Right lobe of liver (tissue), 6 donors: ENCODE results near the gene VSX1. TPM values are rescaled to one million over a fixed set of nuclear protein-coding genes. Genes with fewer than 3 reads are reported as not detected.

Source experiments
- ATAC-seq, 4 donors: fragments of 200-7000 bp; cut with Tn5 transposase; one replicate each; pipeline ENCODE4 v1.9.1; 2020; ENCODE audit warnings: mild to moderate bottlenecking in 4 of 4, moderate library complexity in 4 of 4
- DNase-seq, 3 donors: peaks; one replicate each; pipeline ENCODE4 v3.0.0-alpha.2; 2020
- H3K27ac ChIP-seq, 3 donors: fragments of 200-600 bp; one replicate each; pipeline ENCODE4 v1.8.0; 2022
- H3K27me3 ChIP-seq, 2 donors: fragments of 200-600 bp; one replicate each; pipeline ENCODE4 v1.8.0; 2022
- H3K36me3 ChIP-seq, 4 donors: fragments of 200-600 bp; sonication (generic) in 1 of 4; one replicate each; pipeline versions ENCODE4 v1.5.1 to v1.8.0; 2017 to 2022; ENCODE audit warnings: control low read depth in 1 of 4
- H3K4me1 ChIP-seq, 4 donors: fragments of 200-600 bp; sonication (generic) in 1 of 4; one replicate each; pipeline versions ENCODE4 v1.5.1 to v1.8.0; 2017 to 2022; ENCODE audit warnings: control low read depth in 1 of 4
- H3K4me3 ChIP-seq, 3 donors: fragments of 200-600 bp; one replicate each; pipeline ENCODE4 v1.8.0; 2022
- H3K9me3 ChIP-seq, 4 donors: fragments of 200-600 bp; sonication (generic) in 1 of 4; one replicate each; pipeline versions ENCODE4 v1.5.1 to v1.8.0; 2017 to 2022; ENCODE audit warnings: control low read depth in 1 of 4
- POLR2A ChIP-seq: fragments of 450-650 bp; IDR thresholded peaks from one replicate; pipeline ENCODE4 v1.6.1; 2017; ENCODE audit warnings: antibody characterized with exemption, mild to moderate bottlenecking
- WGBS: methylation state at CpG from one replicate; pipeline ENCODE4 v1.1.6; 2018; ENCODE audit warnings: low coverage, low lambda C conversion rate; ENCODE audit not compliant: insufficient coverage; ENCODE audit errors: missing lambda C conversion rate; 5-methylcytosine and 5-hydroxymethylcytosine counted together
- intact Hi-C, 2 donors: fragments of 100-400 bp; cut with DNase I; formaldehyde crosslinking; loops; one replicate each; pipeline versions ENCODE4 v1.11.2 to v1.14.1; 2022
- total RNA-seq, 6 experiments: library from RNA; depleted of rRNA in 2 of 6; stranded (reverse); fragments of >200 nt in 2 of 6; fragmentation: NEBNext Ultra II Directional in 3 of 6; extraction: Animal tissue kit (Norgen Biotek cat#: 25700) in 3 of 6; gene quantifications; one replicate each; pipeline versions ENCODE4 v1.1.0 to v1.2.4, GENCODE V29; 2016 to 2023
- TF ChIP-seq, protein P1 (sequence below), 4 donors: fragments of 200-600 bp in 3 of 4; fragments of 450-650 bp in 1 of 4; IDR thresholded peaks; one replicate each; pipeline versions ENCODE4 v1.5.1 to v1.8.0; 2016 to 2022; ENCODE audit warnings: antibody characterized with exemption in 4 of 4, mild to moderate bottlenecking in 2 of 4
- donor health status: DM: no; HTN: yes; CAD: no.
- donor health status: DM: no; HTN: no; CAD: no.
- donor health status: DM: no; HTN: no; CAD: no.
- donor health status: DM: no; HTN: yes; CAD: no.
- donor health status: DM: no; HTN: yes; CAD: no.

Gene VSX1
- total RNA-seq, 6 experiments from 2014 or later = 0.25 to 0.73 TPM; not detected in 4

DNA sequence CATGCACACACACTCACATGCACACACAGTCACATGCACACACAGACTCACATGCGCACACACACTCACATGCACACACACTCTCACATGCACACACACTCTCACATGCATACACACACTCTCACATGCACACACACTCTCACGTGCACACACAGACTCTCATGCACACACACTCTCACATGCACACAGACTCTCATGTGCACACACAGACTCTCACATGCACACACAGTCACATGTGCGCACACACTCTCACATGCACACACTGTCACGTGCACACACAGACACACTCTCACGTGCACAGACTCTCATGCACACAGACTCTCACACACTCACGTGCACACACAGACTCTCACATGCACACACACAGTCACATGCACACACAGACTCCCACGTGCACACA lies 36.6 kb upstream of the VSX1 start:
- TF ChIP-seq POLR2A = no peak
- TF ChIP-seq, protein P1, sequence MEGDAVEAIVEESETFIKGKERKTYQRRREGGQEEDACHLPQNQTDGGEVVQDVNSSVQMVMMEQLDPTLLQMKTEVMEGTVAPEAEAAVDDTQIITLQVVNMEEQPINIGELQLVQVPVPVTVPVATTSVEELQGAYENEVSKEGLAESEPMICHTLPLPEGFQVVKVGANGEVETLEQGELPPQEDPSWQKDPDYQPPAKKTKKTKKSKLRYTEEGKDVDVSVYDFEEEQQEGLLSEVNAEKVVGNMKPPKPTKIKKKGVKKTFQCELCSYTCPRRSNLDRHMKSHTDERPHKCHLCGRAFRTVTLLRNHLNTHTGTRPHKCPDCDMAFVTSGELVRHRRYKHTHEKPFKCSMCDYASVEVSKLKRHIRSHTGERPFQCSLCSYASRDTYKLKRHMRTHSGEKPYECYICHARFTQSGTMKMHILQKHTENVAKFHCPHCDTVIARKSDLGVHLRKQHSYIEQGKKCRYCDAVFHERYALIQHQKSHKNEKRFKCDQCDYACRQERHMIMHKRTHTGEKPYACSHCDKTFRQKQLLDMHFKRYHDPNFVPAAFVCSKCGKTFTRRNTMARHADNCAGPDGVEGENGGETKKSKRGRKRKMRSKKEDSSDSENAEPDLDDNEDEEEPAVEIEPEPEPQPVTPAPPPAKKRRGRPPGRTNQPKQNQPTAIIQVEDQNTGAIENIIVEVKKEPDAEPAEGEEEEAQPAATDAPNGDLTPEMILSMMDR (IDR thresholded peaks at IDR 0.05) = no peak
- Histone ChIP-seq H3K36me3 (no peaks in the 10 kb centered on the region), H3K27ac (no peak overlapping the region), H3K4me3 (no peak overlapping the region), H3K9me3 (no peaks in the 10 kb centered on the region), H3K4me1 (peaks cover 0 to 9% (median under 1%) of the 10 kb centered on the region in 4 donors), H3K27me3 (no peaks in the 10 kb centered on the region)
- DNase-seq (no peak), ATAC-seq (no peak)
- intact Hi-C loops = no loop called here
- WGBS = 77% methylated on average over 7 of the region's 7 CpGs

DNA sequence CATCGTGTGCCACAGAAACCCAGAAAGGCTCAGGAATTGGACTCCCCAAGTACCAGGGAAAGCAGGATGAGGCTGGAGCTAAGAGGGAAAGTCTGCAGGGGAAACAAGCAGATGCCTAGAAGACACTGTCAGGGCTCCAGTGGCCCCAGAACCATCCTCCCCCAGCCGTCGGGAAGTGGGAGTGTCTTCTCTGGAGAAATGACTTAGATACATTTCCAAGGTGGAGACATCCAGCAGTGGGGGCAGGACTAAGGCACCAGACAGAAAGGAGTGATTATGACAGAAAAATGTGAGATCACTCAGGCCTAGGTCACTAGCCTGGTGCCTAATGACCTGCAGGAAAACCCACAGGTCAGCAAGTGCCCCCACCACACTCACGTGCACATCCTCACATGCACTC lies 36.0 kb upstream of the VSX1 start:
- intact Hi-C loops = no loop called here
- Histone ChIP-seq H3K9me3 (no peaks in the 10 kb centered on the region), H3K4me1 (peaks cover 0 to 9% (median under 1%) of the 10 kb centered on the region in 4 donors), H3K27me3 (no peaks in the 10 kb centered on the region), H3K27ac (no peak overlapping the region), H3K4me3 (no peak overlapping the region), H3K36me3 (no peaks in the 10 kb centered on the region)
- ATAC-seq = no peak
- 50% methylated on average over 1 of the region's 4 CpGs for WGBS
- DNase-seq = no peak
- TF ChIP-seq, protein P1 (IDR thresholded peaks at IDR 0.05) = no peak
- no peak for TF ChIP-seq POLR2A

DNA sequence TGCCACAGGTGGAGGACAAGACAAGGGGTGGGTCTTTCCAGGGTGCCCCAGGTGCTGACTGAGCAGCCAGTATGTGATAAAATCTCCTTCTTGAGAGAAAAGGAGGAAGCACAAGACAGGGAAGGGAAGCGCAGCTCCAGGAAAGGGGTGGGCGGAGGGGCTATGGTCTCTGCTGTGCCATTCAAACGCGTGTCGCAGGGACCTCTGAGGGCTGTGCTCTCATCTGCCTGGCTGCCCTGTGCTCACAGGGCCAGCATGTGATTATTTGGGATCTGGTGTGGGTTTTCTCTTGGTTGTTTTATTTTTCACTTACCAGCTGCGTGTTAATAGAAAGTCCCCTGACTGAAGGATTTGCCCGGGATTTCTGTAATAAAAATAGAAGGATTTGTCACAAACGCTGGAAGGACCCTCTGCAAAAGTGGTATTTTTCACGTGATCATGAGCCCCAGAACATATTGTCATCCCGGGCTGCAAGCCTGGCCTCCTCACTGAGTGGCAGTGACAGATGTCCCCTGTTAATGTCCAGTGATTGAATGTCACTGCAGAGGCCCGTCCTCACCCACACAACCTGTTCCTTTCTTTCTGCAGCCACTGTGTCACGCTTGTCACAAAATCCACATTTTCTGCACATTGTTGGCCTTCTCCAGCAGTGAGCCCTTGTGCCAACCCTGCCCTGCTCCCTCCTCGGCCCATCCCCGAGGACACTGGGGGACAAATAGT lies 35.0 kb upstream of the VSX1 start:
- Histone ChIP-seq H3K4me3 (no peak overlapping the region), H3K9me3 (no peaks in the 10 kb centered on the region), H3K27me3 (no peaks in the 10 kb centered on the region), H3K27ac (no peak overlapping the region), H3K4me1 (peaks cover 0 to 9% (median under 1%) of the 10 kb centered on the region in 4 donors), H3K36me3 (no peaks in the 10 kb centered on the region)
- ATAC-seq = no peak
- WGBS = 56% methylated on average over 9 of the region's 14 CpGs
- DNase-seq = no peak
- intact Hi-C loops = no loop called here
- TF ChIP-seq, protein P1 (IDR thresholded peaks at IDR 0.05) = no peak
- TF ChIP-seq POLR2A = no peak

DNA sequence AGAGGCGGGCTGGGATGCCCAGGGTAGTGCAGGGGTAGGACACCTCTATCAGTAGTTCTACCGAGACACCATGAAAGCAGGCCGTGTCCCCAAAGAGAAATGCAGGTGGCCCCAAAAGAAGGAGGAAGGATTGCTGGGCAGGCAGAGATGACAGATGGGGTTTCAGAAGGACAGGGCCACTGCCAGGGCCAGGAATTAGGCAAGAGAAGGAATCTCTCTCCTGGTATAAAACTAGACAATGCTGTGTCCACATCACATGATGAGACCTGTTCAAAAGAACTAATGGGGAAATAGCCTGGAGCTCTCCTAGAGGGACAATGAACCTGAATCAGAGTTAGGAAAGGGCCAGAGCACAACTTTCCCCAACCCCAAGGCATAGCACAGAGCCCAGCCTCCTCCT lies 21.6 kb upstream of the VSX1 start:
- no peak for ATAC-seq

More for the DNA sequence above, 21.6 kb upstream of the VSX1 start:
- WGBS = 74% methylated on average over 2 of the region's 3 CpGs
- no peak overlapping the region for H3K27ac ChIP-seq
- TF ChIP-seq POLR2A = no peak
- TF ChIP-seq, protein P1 (IDR thresholded peaks at IDR 0.05) = no peak
- H3K4me1 ChIP-seq = no peaks in the 10 kb centered on the region
- H3K27me3 ChIP-seq = no peaks in the 10 kb centered on the region
- no peak for DNase-seq
- H3K4me3 ChIP-seq = no peak overlapping the region
- intact Hi-C loops = no loop called here
- no peaks in the 10 kb centered on the region for H3K9me3 ChIP-seq
- no peaks in the 10 kb centered on the region for H3K36me3 ChIP-seq
